GM19397 (cell line): ENCODE results near the gene TMCO4.
"Not testable (repeated sequence)": the region's sequence is repeated elsewhere in the genome, so short reads cannot be mapped to it uniquely, and the experiment has no call there.

ENCODE experiments used
- ATAC-seq: cut with Tn5 transposase; IDR thresholded peaks from one replicate; pipeline ENCODE4 v1.9.1; 2021; ENCODE audit warnings: mild to moderate bottlenecking, moderate library complexity; ENCODE audit not compliant: unreplicated experiment

TMCO4 gene

GRCh38 chr1:19643602-19644394 lies 155.9 kb downstream of the TMCO4 start, which contains the start of gene NBL1:
TSS of gene NBL1 (plus strand) at chr1:19644311. CDS start at chr1:19655031, 10,720 bp downstream.
- ATAC-seq: no peak

- ATAC-seq: no peak
These were observed 156.6 kb downstream of the TMCO4 start for GRCh38 chr1:19643121-19643520.

- ATAC-seq: no peak
These were observed 159.1 kb downstream of the TMCO4 start for GRCh38 chr1:19640363-19641316.

GRCh38 chr1:19639999-19640362 lies 159.7 kb downstream of the TMCO4 start:
- ATAC-seq: no peak

- ATAC-seq: not testable (repeated sequence)
These were observed 160.5 kb downstream of the TMCO4 start for GRCh38 chr1:19639228-19639627.

- no peak for ATAC-seq
These were observed 162.1 kb downstream of the TMCO4 start for GRCh38 chr1:19637606-19638005.

- not testable (repeated sequence) for ATAC-seq
These were observed 163.0 kb downstream of the TMCO4 start for GRCh38 chr1:19636749-19637148.

GRCh38 chr1:19636065-19636464 lies 163.7 kb downstream of the TMCO4 start:
- no peak for ATAC-seq

- ATAC-seq: no peak
These were observed 164.1 kb downstream of the TMCO4 start for GRCh38 chr1:19635646-19636045.

- ATAC-seq: not testable (repeated sequence)
These were observed 164.7 kb downstream of the TMCO4 start for GRCh38 chr1:19635064-19635463.

GRCh38 chr1:19633106-19633505 lies 166.6 kb downstream of the TMCO4 start:
- ATAC-seq: no peak
